ENCODE data around the gene ARHGAP19. TPM values are rescaled to one million over a fixed set of nuclear protein-coding genes. Genes with fewer than 3 reads are reported as not detected.
A peak's percentile ranks its signal among the peaks of the same experiment; 100 is the strongest.

ARHGAP19 gene
- total RNA-seq, 1 experiment from 2014 or later = 20.6 TPM

- H3K27me3 ChIP-seq (replicated peaks) = no peaks in the 10 kb centered on the region
- no peaks in the 10 kb centered on the region for H3K9me3 ChIP-seq (replicated peaks)
- peaks cover 20% of the 10 kb centered on the region for H3K36me3 ChIP-seq
- H3K4me1 ChIP-seq (replicated peaks) = no peaks in the 10 kb centered on the region
- no peak overlapping the region for H3K4me3 ChIP-seq
- H3K27ac ChIP-seq = no peak overlapping the region
- no peak for DNase-seq (ENCODE audit: low read depth in 1 of 2, low spot score in 2 of 2)
Observed at GRCh38 chr10:97256356-97256755, 36.1 kb downstream of the ARHGAP19 start.

- H3K9me3 ChIP-seq (replicated peaks) = no peaks in the 10 kb centered on the region
- no peak overlapping the region for H3K4me3 ChIP-seq
- no peaks in the 10 kb centered on the region for H3K27me3 ChIP-seq (replicated peaks)
- peaks cover 20% of the 10 kb centered on the region for H3K36me3 ChIP-seq
- H3K4me1 ChIP-seq (replicated peaks) = no peaks in the 10 kb centered on the region
- H3K27ac ChIP-seq = no peak overlapping the region
- no peak for DNase-seq (ENCODE audit: low read depth in 1 of 2, low spot score in 2 of 2)
Observed at GRCh38 chr10:97255512-97256293, 36.7 kb downstream of the ARHGAP19 start.

DNA sequence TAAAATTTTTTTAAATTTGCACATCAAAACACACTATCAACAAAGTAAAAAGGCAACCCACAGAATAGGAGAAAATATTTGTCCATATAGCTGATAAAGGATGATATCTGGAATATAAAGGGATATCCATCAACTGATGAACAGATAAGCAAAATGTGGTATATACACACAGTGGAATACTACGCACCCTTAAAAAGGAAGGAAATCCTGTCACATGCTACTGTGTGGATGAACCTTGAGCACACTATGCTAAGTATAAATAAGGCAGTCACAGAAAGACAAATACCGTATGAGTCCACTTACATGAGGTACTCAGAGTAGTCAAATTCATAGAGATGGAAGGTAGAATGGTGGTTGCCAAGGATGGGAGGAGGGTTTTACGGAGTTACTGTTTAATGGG lies 37.7 kb downstream of the ARHGAP19 start:
- Histone ChIP-seq H3K9me3 (replicated peaks) (no peaks in the 10 kb centered on the region), H3K27me3 (replicated peaks) (no peaks in the 10 kb centered on the region), H3K27ac (no peak overlapping the region), H3K4me1 (replicated peaks) (no peaks in the 10 kb centered on the region), H3K4me3 (no peak overlapping the region), H3K36me3 (peaks cover 20% of the 10 kb centered on the region)
- DNase-seq (ENCODE audit: low read depth in 1 of 2, low spot score in 2 of 2) = no peak

DNA sequence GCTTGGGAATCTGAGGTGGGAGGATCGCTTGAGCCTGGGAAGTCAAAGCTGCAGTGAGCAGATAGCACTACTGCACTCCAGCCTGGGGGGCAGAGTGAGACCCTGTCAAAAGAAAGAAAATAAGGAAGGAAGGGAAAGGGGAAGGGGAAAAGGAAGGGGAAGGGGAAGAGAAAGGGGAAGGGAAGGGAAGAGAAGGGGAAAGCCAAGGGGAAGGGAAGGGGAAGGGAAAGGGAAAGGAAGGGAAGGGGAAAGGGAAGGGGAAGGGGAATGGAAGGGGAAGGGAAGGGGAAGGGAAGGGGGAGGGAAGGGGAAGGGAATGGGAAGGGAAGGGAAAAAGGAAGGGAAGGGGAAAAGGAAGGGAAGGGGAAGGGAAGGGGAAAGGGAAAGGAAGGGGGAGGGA lies 41.5 kb downstream of the ARHGAP19 start:
- no peak for DNase-seq (ENCODE audit: low read depth in 1 of 2, low spot score in 2 of 2)
- Histone ChIP-seq H3K27me3 (replicated peaks) (0 out of 2 replicates have a peak, but pooled peaks cover 2% of the 10 kb centered on the region), H3K9me3 (replicated peaks) (no peaks in the 10 kb centered on the region), H3K4me1 (replicated peaks) (no peaks in the 10 kb centered on the region), H3K27ac (no peak overlapping the region), H3K36me3 (peaks cover 15% of the 10 kb centered on the region), H3K4me3 (no peak overlapping the region)

- Histone ChIP-seq H3K36me3 (peaks cover 4% of the 10 kb centered on the region; the same call in 1 of the 2 replicates), H3K4me3 (no peak overlapping the region), H3K9me3 (replicated peaks) (no peaks in the 10 kb centered on the region), H3K27me3 (replicated peaks) (no peaks in the 10 kb centered on the region), H3K4me1 (replicated peaks) (no peaks in the 10 kb centered on the region), H3K27ac (no peak overlapping the region)
- DNase-seq (ENCODE audit: low read depth in 1 of 2, low spot score in 2 of 2) = no peak
Observed at GRCh38 chr10:97243836-97244235, 48.6 kb downstream of the ARHGAP19 start.

GRCh38 chr10:97238855-97239254 lies 53.6 kb downstream of the ARHGAP19 start:
- DNase-seq (ENCODE audit: low read depth in 1 of 2, low spot score in 2 of 2) = no peak
- Histone ChIP-seq H3K9me3 (replicated peaks) (no peaks in the 10 kb centered on the region), H3K36me3 (0 out of 2 replicates have a peak, but pooled peaks cover 4% of the 10 kb centered on the region), H3K27me3 (replicated peaks) (no peaks in the 10 kb centered on the region), H3K4me1 (replicated peaks) (no peaks in the 10 kb centered on the region), H3K4me3 (no peak overlapping the region), H3K27ac (no peak overlapping the region)

DNA sequence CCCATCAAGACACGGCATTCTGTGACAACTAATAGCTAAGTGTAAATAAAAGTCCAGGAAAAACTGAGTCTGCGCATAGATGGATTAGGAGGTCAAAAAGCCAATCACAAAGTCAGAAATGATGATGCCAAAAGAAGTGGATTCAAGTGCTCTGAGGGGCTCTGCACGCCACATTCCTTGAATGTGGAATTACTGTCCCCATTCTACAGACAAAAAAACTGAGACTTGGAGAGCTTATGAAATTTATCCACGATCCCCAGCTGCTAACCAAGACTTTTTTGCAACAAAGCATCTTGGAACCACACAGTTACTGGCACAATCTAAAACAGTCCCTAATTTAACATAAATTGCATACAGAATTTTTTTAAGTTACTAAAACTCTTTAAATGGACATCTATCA lies 57.1 kb downstream of the ARHGAP19 start:
- H3K4me1 ChIP-seq (replicated peaks) = peaks cover under 1% of the 10 kb centered on the region
- H3K9me3 ChIP-seq (replicated peaks) = no peaks in the 10 kb centered on the region
- no peaks in the 10 kb centered on the region; the same call in 1 of the 2 replicates for H3K36me3 ChIP-seq
- no peaks in the 10 kb centered on the region for H3K27me3 ChIP-seq (replicated peaks)
- H3K4me3 ChIP-seq = no peak overlapping the region
- no peak overlapping the region for H3K27ac ChIP-seq
- DNase-seq (ENCODE audit: low read depth in 1 of 2, low spot score in 2 of 2) = no peak

DNA sequence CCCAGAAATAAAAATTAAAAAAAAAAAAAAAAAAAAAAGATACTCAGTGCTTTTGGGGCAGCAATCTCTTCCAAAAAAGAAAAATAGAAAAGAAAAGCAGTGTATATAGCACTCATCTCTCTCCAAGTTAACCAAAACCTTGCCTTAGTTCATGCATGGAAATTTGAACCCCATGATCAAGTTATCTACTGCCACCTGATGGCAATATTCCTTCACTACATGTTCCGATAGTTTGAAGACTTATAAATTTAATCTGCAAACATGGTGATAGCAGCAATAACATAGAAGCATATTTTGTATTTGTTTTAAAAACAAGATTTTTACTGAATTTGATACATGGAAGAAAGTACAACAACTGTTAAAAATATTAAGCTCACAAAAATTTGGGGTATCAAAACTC lies 58.0 kb downstream of the ARHGAP19 start:
- peaks cover 10% of the 10 kb centered on the region for H3K4me1 ChIP-seq (replicated peaks)
- H3K27me3 ChIP-seq (replicated peaks) = no peaks in the 10 kb centered on the region
- H3K9me3 ChIP-seq (replicated peaks) = no peaks in the 10 kb centered on the region
- H3K27ac ChIP-seq = no peak overlapping the region
- H3K36me3 ChIP-seq = no peaks in the 10 kb centered on the region; the same call in none of the 2 replicates
- DNase-seq (ENCODE audit: low read depth in 1 of 2, low spot score in 2 of 2) = no peak
- H3K4me3 ChIP-seq = no peak overlapping the region

GRCh38 chr10:97230146-97230545 lies 62.3 kb downstream of the ARHGAP19 start:
- Histone ChIP-seq H3K36me3 (peaks cover 20% of the 10 kb centered on the region), H3K4me1 (replicated peaks) (peaks cover 16% of the 10 kb centered on the region), H3K9me3 (replicated peaks) (no peaks in the 10 kb centered on the region), H3K27ac (peak overlapping the region; percentile 33), H3K4me3 (no peak overlapping the region), H3K27me3 (replicated peaks) (no peaks in the 10 kb centered on the region)
- peak in 1 of 2 experiments; percentile 5 for DNase-seq (ENCODE audit: low read depth in 1 of 2, low spot score in 2 of 2)

GRCh38 chr10:97229322-97230015 lies 63.0 kb downstream of the ARHGAP19 start:
- DNase-seq (ENCODE audit: low read depth in 1 of 2, low spot score in 2 of 2) = peak in 1 of 2 experiments; percentile 16
- Histone ChIP-seq H3K9me3 (replicated peaks) (no peaks in the 10 kb centered on the region), H3K36me3 (peaks cover 20% of the 10 kb centered on the region), H3K27ac (peak overlapping the region; percentile 33), H3K27me3 (replicated peaks) (no peaks in the 10 kb centered on the region), H3K4me3 (no peak overlapping the region), H3K4me1 (replicated peaks) (peaks cover 16% of the 10 kb centered on the region)

DNA sequence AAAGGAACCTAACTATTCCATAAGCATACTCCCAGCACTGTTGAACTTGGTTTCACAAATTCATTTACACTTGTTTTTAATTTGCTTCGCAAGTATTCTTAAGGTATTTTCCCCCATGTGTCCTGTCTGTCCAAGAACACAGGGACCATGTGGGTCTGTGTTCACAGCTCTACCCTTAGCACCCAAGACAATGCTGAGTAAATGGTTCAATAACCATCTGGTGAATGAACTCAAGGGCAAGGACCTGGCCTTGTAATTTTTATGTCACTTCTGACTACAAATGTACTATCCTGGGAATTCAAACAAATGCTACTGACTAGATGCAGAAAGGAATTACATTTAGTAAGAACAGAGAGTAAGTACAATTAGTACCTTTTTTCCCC lies 63.7 kb downstream of the ARHGAP19 start:
- Histone ChIP-seq H3K36me3 (peaks cover 20% of the 10 kb centered on the region), H3K9me3 (replicated peaks) (no peaks in the 10 kb centered on the region), H3K4me1 (replicated peaks) (peaks cover 16% of the 10 kb centered on the region), H3K27ac (peak overlapping the region; percentile 33; the same call in 1 of the 2 replicates), H3K27me3 (replicated peaks) (no peaks in the 10 kb centered on the region), H3K4me3 (no peak overlapping the region)
- DNase-seq (ENCODE audit: low read depth in 1 of 2, low spot score in 2 of 2) = no peak

- Histone ChIP-seq H3K27me3 (replicated peaks) (no peaks in the 10 kb centered on the region), H3K27ac (no peak overlapping the region), H3K4me1 (replicated peaks) (peaks cover 16% of the 10 kb centered on the region), H3K9me3 (replicated peaks) (no peaks in the 10 kb centered on the region), H3K36me3 (peaks cover 20% of the 10 kb centered on the region), H3K4me3 (no peak overlapping the region)
- no peak for DNase-seq (ENCODE audit: low read depth in 1 of 2, low spot score in 2 of 2)
Observed at GRCh38 chr10:97228130-97228774, 64.2 kb downstream of the ARHGAP19 start.

DNA sequence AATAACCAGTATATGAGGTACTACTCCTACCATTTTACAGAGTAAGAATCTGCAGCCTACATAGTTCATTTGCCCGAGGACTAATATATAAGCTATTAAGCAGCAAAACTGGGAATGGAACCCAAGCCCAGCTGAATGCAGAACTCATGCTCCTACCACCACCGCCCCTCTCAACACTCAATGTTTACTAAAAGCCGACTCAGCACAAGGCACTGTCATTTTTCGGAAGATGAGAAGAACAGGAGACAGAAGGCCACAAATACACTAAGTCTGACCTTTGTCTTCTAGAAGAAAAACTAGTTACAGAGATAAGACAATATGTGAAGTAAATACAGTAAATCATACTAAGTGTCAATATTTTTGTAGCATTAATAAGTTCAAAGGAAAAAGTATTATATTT lies 66.0 kb downstream of the ARHGAP19 start:
- peaks cover 20% of the 10 kb centered on the region for H3K36me3 ChIP-seq
- no peaks in the 10 kb centered on the region for H3K27me3 ChIP-seq (replicated peaks)
- no peak overlapping the region for H3K4me3 ChIP-seq
- DNase-seq (ENCODE audit: low read depth in 1 of 2, low spot score in 2 of 2) = no peak
- H3K9me3 ChIP-seq (replicated peaks) = no peaks in the 10 kb centered on the region
- H3K27ac ChIP-seq = no peak overlapping the region
- H3K4me1 ChIP-seq (replicated peaks) = peaks cover 16% of the 10 kb centered on the region

All from SJSA1 (cell line).